Measurements from ENCODE around the gene CAPN5. TPM values are rescaled to one million over a fixed set of nuclear protein-coding genes. Genes with fewer than 3 reads are reported as not detected.

The CAPN5 gene
- total and polyA plus RNA-seq, 2 of the 13 experiments (the other 11 are each of a cell fraction or from before 2014, with no cell fraction given), result 0.27 to 1.2 TPM

DNA sequence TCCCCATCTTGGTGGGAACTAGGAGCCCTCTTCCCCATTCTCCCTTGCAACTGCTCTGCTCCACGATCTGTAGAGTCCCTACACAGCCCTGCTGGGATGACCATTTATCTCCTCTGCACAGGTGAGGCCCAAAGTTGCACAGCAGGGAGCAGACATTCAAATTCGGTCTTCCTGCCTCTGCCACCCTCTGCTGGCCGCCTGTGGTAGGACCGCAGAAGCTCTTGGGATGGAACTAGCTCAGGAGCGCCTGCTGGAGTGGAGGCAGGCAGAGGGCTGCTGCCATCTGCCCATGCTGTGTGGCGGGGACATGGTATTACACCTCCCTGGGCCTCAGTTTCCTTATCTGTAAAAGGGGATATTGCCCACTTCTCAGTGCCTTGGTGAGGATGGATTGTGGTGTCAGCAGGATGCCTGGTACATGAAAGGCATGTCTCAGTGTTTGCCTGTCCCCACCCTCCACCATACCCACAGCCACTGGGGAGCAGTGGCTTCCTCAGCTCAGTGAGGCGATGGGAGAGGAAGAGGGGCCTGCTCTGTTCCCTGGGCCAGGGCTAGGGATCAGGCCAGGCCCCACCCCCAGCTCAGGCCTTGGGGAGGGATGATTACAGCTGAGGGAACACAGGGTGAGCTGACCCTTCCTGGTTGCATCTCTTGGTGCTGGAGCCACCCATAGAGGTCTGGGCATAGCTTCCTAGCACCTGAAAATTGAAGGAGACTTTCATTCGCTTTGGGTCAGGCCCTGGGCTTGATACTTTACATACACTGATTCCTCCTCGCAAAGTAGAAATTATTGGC is 24.6 kb downstream of the CAPN5 start:
- no peaks in the 10 kb centered on the region for H3K9me3 ChIP-seq (ENCODE audit: low read length)
- H3K27ac ChIP-seq (ENCODE audit: extremely low read length, insufficient read depth, low read length), result no peak overlapping the region
- BruUV-seq (replicated peaks), result no TSS peak
- H3K36me3 ChIP-seq (replicated peaks in 1 of 2; ENCODE audit: control insufficient read depth in 1 of 2, insufficient read depth in 2 of 2, low read length in 2 of 2), result no peaks in the 10 kb centered on the region
- no peak overlapping the region for H2AFZ ChIP-seq (ENCODE audit: low read length)
- H3K4me2 ChIP-seq (ENCODE audit: low read depth, low read length), result no peak overlapping the region
- no peaks in the 10 kb centered on the region for H4K20me1 ChIP-seq (ENCODE audit: insufficient read depth, low read length)
- H3K27me3 ChIP-seq (ENCODE audit: control insufficient read depth in 1 of 2, insufficient read depth in 2 of 2, low read length in 2 of 2), result no peaks in the 10 kb centered on the region; a peak in 1 of 5 replicates
- no peak overlapping the region for H3K4me3 ChIP-seq (replicated peaks in 1 of 3; ENCODE audit: insufficient read depth in 1 of 3, low read depth in 2 of 3, low read length in 3 of 3)
- intact Hi-C loops (cut with micrococcal nuclease; ENCODE audit: unreplicated experiment) (loop anchor here (1.0 to 10.0 kb wide), 2 partner anchors 25 to 287 kb away; partner anchors contain the start of gene CAPN5), in situ Hi-C loops (cut with HindIII; ENCODE audit: extremely low pct_ligation_motif_present, low pct_unique_long_range_greater_than_20kb) (loop anchor here (5.0 kb wide), 2 partner anchors 44 to 174 kb away; no protein-coding TSS in a partner anchor)
- DNase-seq (ENCODE audit: low spot score), result peak; percentile 60
- FAIRE-seq, result peak; percentile 81
- H3K79me2 ChIP-seq (ENCODE audit: insufficient read depth, low read length), result no peaks in the 10 kb centered on the region
- no peak overlapping the region for H3K9ac ChIP-seq (ENCODE audit: insufficient read depth, low read depth, low read length)
- ChIA-PET POLR2A (interaction anchor here (0.6 to 1.9 kb wide), 4 partner anchors 9 to 60 kb away, joined by 3 to 16 read pairs (median 7); partner anchors contain the start of gene CAPN5), CTCF (ENCODE audit: low intra/inter-chr PET ratio, low total read pairs) (interaction anchor here (0.8 to 4.2 kb wide), 7 partner anchors 18 to 281 kb away, joined by 3 to 85 read pairs (median 3); partner anchors contain the start of gene CAPN5)
- peaks cover 38% of the 10 kb centered on the region for H3K4me1 ChIP-seq (ENCODE audit: insufficient read depth, low read length)
- ATAC-seq, result peak; percentile 62
- WGBS (ENCODE audit: low lambda C conversion rate), result 34% methylated on average over 5 of the region's 9 CpGs
- TF ChIP-seq ZNF768 (CRISPR knock-in tag; IDR thresholded peaks at IDR 0.05) (peak; percentile 95), ZNF441 (CRISPR knock-in tag; IDR thresholded peaks at IDR 0.05; ENCODE audit: borderline replicate concordance) (no peak), IRF2 (CRISPR knock-in tag; IDR thresholded peaks at IDR 0.05) (no peak), FOXM1 (CRISPR knock-in tag; IDR thresholded peaks at IDR 0.05) (no peak), ZNF350 (CRISPR knock-in tag; IDR thresholded peaks at IDR 0.05; ENCODE audit: borderline replicate concordance, low read depth) (peak; percentile 55; the same call in 1 of the 2 replicates), NCOR1 (IDR thresholded peaks at IDR 0.05; ENCODE audit: borderline replicate concordance, low read length) (no peak), PAF1 (CRISPR knock-in tag; IDR thresholded peaks at IDR 0.05) (no peak), GABPB1 (CRISPR knock-in tag; IDR thresholded peaks at IDR 0.05) (peak; percentile 38; the same call in 1 of the 2 replicates), ZNF460 (CRISPR knock-in tag; IDR thresholded peaks at IDR 0.05; ENCODE audit: borderline replicate concordance) (no peak), ZNF747 (CRISPR knock-in tag; IDR thresholded peaks at IDR 0.05; ENCODE audit: borderline replicate concordance) (no peak), SRF (IDR thresholded peaks at IDR 0.05; ENCODE audit: low read depth, low read length) (no peak), ZNF598 (CRISPR knock-in tag; IDR thresholded peaks at IDR 0.05; ENCODE audit: borderline replicate concordance) (no peak), ZNF101 (CRISPR knock-in tag; IDR thresholded peaks at IDR 0.05; ENCODE audit: borderline replicate concordance, low read depth) (no peak), EHMT2 (IDR thresholded peaks at IDR 0.05; ENCODE audit: borderline replicate concordance, low read depth, low read length) (no peak), FOXJ3 (CRISPR knock-in tag; IDR thresholded peaks at IDR 0.05; ENCODE audit: borderline replicate concordance) (no peak), ARNT (IDR thresholded peaks at IDR 0.05) (no peak), ZFP91 (CRISPR knock-in tag; IDR thresholded peaks at IDR 0.05; ENCODE audit: borderline replicate concordance) (peak; percentile 36; the same call in 1 of the 2 replicates)
- TF ChIP-seq, protein P1, sequence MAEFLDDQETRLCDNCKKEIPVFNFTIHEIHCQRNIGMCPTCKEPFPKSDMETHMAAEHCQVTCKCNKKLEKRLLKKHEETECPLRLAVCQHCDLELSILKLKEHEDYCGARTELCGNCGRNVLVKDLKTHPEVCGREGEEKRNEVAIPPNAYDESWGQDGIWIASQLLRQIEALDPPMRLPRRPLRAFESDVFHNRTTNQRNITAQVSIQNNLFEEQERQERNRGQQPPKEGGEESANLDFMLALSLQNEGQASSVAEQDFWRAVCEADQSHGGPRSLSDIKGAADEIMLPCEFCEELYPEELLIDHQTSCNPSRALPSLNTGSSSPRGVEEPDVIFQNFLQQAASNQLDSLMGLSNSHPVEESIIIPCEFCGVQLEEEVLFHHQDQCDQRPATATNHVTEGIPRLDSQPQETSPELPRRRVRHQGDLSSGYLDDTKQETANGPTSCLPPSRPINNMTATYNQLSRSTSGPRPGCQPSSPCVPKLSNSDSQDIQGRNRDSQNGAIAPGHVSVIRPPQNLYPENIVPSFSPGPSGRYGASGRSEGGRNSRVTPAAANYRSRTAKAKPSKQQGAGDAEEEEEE (CRISPR knock-in tag; IDR thresholded peaks at IDR 0.05; ENCODE audit: borderline replicate concordance), result no peak
- TF ChIP-seq, protein P2, sequence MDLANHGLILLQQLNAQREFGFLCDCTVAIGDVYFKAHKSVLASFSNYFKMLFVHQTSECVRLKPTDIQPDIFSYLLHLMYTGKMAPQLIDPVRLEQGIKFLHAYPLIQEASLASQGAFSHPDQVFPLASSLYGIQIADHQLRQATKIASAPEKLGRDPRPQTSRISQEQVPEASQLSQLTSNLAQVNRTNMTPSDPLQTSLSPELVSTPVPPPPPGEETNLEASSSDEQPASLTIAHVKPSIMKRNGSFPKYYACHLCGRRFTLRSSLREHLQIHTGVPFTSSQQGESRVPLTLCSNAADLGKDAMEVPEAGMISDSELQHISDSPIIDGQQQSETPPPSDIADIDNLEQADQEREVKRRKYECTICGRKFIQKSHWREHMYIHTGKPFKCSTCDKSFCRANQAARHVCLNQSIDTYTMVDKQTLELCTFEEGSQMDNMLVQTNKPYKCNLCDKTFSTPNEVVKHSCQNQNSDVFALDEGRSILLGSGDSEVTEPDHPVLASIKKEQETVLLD (CRISPR knock-in tag; IDR thresholded peaks at IDR 0.05; ENCODE audit: low read depth), result no peak

Measured in HepG2 (cell line).